Lower leg skin (tissue), 3 donors: ENCODE data around the gene GRIFIN.

Source experiments
- POLR2A ChIP-seq, 2 donors: fragments of 450-650 bp; IDR thresholded peaks; one replicate each; pipeline ENCODE4 v1.6.1; 2016 to 2017; ENCODE audit warnings: antibody characterized with exemption in 2 of 2, mild to moderate bottlenecking in 1 of 2, moderate library complexity in 1 of 2
- TF ChIP-seq, protein P1 (sequence below), 3 donors: fragments of 450-650 bp; IDR thresholded peaks; one replicate each; pipeline ENCODE4 v1.5.1; 2016; ENCODE audit warnings: antibody characterized with exemption in 3 of 3, mild to moderate bottlenecking in 3 of 3, moderate library complexity in 2 of 3

DNA sequence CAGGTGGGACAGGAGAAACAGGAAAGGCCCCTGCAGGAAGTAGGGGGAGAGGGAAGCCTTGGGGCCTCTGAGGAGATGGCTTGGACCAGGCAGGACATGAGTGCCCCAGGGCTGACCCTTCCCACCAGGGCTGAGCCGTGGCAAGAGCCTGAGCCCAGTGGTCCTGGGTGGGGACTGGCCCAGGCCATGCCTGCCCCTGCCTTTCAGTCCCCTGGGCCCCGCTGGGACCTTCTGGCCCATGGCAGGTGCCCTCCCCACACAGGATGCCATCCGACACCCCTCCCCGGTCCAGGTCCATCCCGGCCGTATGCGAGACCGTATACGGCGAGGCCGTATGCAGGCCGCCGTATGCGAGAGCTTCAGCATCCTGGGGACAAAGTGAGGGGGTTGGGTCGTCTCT lies 2.0 kb downstream of the GRIFIN start:
- no peak for TF ChIP-seq POLR2A (IDR thresholded peaks at IDR 0.05)
- TF ChIP-seq, protein P1, sequence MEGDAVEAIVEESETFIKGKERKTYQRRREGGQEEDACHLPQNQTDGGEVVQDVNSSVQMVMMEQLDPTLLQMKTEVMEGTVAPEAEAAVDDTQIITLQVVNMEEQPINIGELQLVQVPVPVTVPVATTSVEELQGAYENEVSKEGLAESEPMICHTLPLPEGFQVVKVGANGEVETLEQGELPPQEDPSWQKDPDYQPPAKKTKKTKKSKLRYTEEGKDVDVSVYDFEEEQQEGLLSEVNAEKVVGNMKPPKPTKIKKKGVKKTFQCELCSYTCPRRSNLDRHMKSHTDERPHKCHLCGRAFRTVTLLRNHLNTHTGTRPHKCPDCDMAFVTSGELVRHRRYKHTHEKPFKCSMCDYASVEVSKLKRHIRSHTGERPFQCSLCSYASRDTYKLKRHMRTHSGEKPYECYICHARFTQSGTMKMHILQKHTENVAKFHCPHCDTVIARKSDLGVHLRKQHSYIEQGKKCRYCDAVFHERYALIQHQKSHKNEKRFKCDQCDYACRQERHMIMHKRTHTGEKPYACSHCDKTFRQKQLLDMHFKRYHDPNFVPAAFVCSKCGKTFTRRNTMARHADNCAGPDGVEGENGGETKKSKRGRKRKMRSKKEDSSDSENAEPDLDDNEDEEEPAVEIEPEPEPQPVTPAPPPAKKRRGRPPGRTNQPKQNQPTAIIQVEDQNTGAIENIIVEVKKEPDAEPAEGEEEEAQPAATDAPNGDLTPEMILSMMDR (IDR thresholded peaks at IDR 0.05) = no peak
